Measurements from ENCODE around the gene GABPB2.

GABPB2 gene

DNA sequence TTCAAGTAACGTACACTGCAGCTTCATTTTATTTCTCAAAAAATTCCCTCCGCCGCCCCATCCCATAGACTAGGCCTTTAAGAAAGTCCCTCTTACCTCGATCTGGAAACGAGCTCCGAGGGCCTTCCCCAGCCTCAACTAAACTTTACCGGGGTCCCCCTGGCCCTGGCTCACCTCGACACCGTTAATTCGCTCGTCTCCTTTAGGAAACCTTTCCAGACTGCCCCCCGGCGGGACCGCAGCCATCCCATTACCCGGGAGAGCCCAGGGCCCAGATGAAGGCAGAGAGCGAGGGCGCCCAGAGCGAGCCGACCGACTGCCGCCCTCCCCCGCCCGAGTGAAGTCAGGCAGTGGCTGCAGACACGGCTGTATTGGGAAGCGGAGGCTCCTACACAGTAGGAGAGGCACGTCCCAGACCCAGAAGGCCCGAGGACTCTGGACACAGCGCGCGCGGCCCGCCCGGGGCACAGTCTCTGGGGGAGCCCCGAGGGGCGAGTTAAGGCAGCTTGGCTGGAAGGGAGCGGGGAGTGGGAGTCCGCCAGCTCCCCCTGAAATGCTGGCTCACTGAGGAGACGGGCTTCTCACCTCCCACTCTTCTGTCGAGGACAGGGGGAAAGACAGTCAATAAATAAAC lies 61.3 kb downstream of the GABPB2 start:
- H3K9me3 ChIP-seq (ENCODE audit: control insufficient read depth, insufficient read depth, low read length) = no peaks in the 10 kb centered on the region
- no peak for DNase-seq (ENCODE audit: low read depth, low spot score)
- H3K36me3 ChIP-seq (ENCODE audit: control insufficient read depth, insufficient read depth, low read length) = peaks cover 5% of the 10 kb centered on the region
- no peaks in the 10 kb centered on the region for H3K27me3 ChIP-seq (ENCODE audit: control insufficient read depth, insufficient read depth, low read length)
- peak overlapping the region; percentile 51; the same call in 1 of the 2 replicates for H3K4me3 ChIP-seq (ENCODE audit: low read length)
- no CpG with 5 or more reads among the region's 39 CpGs for WGBS (ENCODE audit: insufficient coverage, insufficient read length)
- peaks cover 5% of the 10 kb centered on the region for H3K4me1 ChIP-seq (ENCODE audit: control insufficient read depth, insufficient read depth, low read length)
- H3K27ac ChIP-seq (ENCODE audit: low read length) = no peak overlapping the region

DNA sequence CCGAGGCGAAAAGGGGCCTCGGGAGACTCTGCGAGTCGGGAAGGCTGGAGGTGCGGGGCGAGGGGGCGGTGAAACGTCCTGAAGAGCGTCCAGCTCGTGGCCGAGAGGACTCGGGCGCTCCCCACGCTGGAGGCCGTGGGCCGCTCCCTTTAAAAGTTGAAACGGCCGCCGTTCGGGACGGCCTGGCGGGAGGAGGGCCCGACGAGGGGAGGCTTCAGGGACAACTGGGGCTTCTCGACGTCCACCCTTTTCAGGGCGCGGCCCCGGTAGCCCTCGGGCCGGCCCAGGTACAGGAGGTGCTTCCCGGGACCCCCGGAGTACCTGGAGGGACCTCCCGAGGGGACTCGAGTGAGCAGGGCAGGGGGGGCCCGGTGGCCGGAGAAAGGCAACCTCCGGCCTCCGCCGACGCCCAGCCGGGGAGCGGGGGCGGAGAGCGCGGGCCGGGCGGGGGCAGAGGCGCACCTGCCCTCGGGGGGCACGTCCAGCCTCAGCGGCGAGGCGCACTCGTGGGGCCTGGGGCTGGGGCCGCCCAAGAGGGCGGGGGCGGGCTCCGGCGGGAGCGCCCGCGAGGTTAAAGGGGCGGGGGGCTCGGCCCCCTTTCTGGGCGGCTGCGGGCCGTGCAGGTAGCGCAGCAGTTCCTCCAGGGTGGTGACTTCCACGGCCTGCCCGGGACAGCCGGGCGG lies 61.9 kb downstream of the GABPB2 start:
- Histone ChIP-seq H3K9me3 (ENCODE audit: control insufficient read depth, insufficient read depth, low read length) (no peaks in the 10 kb centered on the region), H3K4me3 (ENCODE audit: low read length) (peak overlapping the region; percentile 51), H3K4me1 (ENCODE audit: control insufficient read depth, insufficient read depth, low read length) (peaks cover 5% of the 10 kb centered on the region), H3K36me3 (ENCODE audit: control insufficient read depth, insufficient read depth, low read length) (peaks cover 5% of the 10 kb centered on the region), H3K27me3 (ENCODE audit: control insufficient read depth, insufficient read depth, low read length) (no peaks in the 10 kb centered on the region), H3K27ac (ENCODE audit: low read length) (no peak overlapping the region)
- WGBS (ENCODE audit: insufficient coverage, insufficient read length) = no CpG with 5 or more reads among the region's 74 CpGs
- DNase-seq (ENCODE audit: low read depth, low spot score) = no peak

DNA sequence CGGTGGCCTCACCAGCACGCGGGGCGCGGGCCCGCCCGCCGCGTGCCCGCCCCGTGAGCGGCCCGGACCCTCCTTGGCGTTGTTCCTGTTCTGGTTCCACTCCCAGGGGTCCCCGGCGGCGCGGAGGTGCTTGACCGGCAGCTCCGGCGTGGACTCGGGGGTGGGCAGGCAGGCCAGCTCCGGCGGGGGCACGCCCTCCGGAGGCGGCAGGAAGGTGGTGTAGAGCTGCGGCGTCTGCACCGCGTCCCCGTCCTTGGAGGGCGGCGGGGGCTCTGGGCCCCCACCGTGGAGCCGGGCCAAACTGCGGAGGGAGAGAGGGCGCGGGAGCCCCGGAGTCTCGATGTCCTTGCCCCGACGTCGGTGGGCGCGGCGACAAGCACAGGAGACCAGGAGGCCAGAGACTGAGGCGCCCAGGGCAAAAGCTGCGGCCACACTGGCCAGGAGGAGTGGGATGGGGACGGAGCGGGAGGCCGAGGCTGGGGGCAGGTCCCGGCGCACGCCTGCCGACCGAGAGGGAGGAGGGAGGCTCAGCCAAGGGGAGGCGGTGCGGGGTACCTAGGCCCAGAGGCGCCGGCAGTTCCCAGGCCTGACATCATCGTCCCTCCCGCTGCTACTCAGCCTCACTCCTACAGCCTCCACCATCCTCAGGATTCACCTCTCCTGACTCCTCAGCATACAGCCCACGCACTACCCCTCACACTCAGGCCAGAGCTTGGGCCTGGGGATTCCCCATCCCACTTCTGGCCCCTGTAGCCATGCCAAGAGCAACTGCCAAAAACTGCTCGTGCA lies 62.7 kb downstream of the GABPB2 start:
- H3K27ac ChIP-seq (ENCODE audit: low read length) = no peak overlapping the region
- H3K4me3 ChIP-seq (ENCODE audit: low read length) = peak overlapping the region; percentile 51
- H3K9me3 ChIP-seq (ENCODE audit: control insufficient read depth, insufficient read depth, low read length) = no peaks in the 10 kb centered on the region
- DNase-seq (ENCODE audit: low read depth, low spot score) = no peak
- H3K4me1 ChIP-seq (ENCODE audit: control insufficient read depth, insufficient read depth, low read length) = peaks cover 5% of the 10 kb centered on the region
- no peaks in the 10 kb centered on the region for H3K27me3 ChIP-seq (ENCODE audit: control insufficient read depth, insufficient read depth, low read length)
- WGBS (ENCODE audit: insufficient coverage, insufficient read length) = no CpG with 5 or more reads among the region's 65 CpGs
- peaks cover 5% of the 10 kb centered on the region for H3K36me3 ChIP-seq (ENCODE audit: control insufficient read depth, insufficient read depth, low read length)

DNA sequence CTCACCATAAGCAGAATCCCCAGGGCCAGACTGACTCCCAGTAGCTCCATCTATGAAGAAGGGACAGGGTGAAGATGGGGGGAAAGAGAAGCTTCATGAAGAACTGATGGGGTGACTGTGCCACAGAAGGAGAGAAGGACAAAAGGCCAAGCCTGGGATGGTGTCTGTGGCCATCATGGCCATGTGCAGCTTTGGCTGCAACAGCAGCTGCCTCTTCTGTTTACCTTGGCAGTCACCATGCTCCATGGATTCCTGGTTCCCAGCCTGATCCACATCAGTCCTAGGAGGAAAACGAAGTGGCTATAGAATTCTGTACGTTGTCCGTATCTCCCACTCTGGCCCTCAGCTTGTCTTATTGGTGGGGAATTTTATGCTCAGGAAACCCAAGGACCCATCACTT lies 63.8 kb downstream of the GABPB2 start:
- DNase-seq (ENCODE audit: low read depth, low spot score) = no peak
- Histone ChIP-seq H3K36me3 (ENCODE audit: control insufficient read depth, insufficient read depth, low read length) (peaks cover 5% of the 10 kb centered on the region), H3K27ac (ENCODE audit: low read length) (no peak overlapping the region), H3K9me3 (ENCODE audit: control insufficient read depth, insufficient read depth, low read length) (no peaks in the 10 kb centered on the region), H3K4me1 (ENCODE audit: control insufficient read depth, insufficient read depth, low read length) (peaks cover 5% of the 10 kb centered on the region), H3K4me3 (ENCODE audit: low read length) (no peak overlapping the region), H3K27me3 (ENCODE audit: control insufficient read depth, insufficient read depth, low read length) (no peaks in the 10 kb centered on the region)
- WGBS (ENCODE audit: insufficient coverage, insufficient read length) = no CpG with 5 or more reads among the region's 3 CpGs

DNA sequence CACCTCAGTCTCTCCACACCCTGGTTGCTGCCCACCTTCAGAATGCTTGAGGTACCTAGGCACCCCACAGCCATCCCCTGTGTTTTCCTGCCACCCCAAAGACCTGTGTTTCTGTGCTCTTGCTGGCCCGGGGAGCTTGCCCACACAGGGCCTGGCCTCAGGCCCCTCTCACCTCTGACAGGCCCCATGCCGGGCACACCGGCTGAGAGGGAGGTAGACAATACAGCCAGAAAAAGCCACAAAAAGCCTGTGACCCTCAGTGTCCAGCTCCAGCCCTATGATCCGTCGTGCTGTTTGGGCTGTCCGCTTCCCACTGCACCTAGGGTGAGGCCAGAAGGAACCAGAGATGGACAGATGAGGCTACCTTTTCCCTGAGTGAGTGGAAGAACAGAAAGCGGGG lies 64.4 kb downstream of the GABPB2 start:
- no CpG with 5 or more reads among the region's 7 CpGs for WGBS (ENCODE audit: insufficient coverage, insufficient read length)
- no peaks in the 10 kb centered on the region for H3K27me3 ChIP-seq (ENCODE audit: control insufficient read depth, insufficient read depth, low read length)
- peaks cover 5% of the 10 kb centered on the region for H3K36me3 ChIP-seq (ENCODE audit: control insufficient read depth, insufficient read depth, low read length)

DNA sequence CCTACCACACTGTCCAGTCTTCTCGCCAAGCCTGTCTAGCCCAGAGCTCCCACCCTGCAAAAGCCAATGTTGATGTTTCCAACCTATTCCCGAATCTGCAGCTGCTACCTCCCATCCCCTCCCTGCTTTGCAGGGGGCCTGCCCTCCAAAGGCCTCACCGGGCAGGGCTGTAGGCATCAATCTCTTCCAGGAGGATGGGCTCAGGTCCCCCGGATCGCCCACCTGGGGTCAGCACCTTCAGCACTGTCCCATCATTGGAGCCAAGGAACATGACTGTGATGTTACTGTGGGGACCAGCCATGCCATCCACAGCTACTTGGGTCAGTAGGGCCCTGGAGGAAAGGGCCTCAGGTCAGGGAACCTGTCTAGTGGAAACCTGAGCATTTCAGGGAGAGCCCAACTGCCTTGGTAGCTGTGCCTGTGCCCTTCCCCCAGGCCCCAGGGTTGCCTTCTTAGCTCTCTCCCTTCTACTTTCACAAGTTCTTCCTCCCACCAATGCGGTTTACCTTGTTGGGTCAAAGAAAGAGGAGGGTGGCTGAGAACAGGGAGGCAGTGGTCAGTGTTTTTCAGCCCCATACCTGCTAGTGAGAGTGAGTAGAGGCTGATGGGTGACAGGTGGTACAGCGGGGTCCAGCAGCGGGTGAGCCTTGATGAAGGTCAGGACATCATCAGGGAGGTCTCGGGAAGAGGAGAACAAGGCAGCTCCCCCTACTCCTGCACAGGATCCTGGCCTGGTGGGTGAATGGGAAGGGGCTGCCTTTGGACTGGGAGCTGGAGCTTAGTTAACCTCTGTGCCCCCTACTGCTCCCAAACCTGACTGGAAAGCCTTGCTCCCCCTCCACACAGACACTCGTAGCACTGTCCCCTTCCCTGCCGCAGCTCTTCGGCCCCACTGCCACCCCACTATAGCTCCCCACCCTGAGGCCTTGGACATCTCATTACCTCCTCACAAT lies 65.1 kb downstream of the GABPB2 start:
- Histone ChIP-seq H3K4me1 (ENCODE audit: control insufficient read depth, insufficient read depth, low read length) (peaks cover 5% of the 10 kb centered on the region), H3K9me3 (ENCODE audit: control insufficient read depth, insufficient read depth, low read length) (no peaks in the 10 kb centered on the region), H3K27ac (ENCODE audit: low read length) (no peak overlapping the region), H3K27me3 (ENCODE audit: control insufficient read depth, insufficient read depth, low read length) (no peaks in the 10 kb centered on the region), H3K4me3 (ENCODE audit: low read length) (no peak overlapping the region), H3K36me3 (ENCODE audit: control insufficient read depth, insufficient read depth, low read length) (peaks cover 5% of the 10 kb centered on the region)
- no peak for DNase-seq (ENCODE audit: low read depth, low spot score)
- no CpG with 5 or more reads among the region's 12 CpGs for WGBS (ENCODE audit: insufficient coverage, insufficient read length)

More for the DNA sequence above, 64.4 kb downstream of the GABPB2 start:
- no peak for DNase-seq (ENCODE audit: low read depth, low spot score)
- H3K4me3 ChIP-seq (ENCODE audit: low read length) = no peak overlapping the region
- H3K27ac ChIP-seq (ENCODE audit: low read length) = no peak overlapping the region
- H3K4me1 ChIP-seq (ENCODE audit: control insufficient read depth, insufficient read depth, low read length) = peaks cover 5% of the 10 kb centered on the region
- H3K9me3 ChIP-seq (ENCODE audit: control insufficient read depth, insufficient read depth, low read length) = no peaks in the 10 kb centered on the region

DNA sequence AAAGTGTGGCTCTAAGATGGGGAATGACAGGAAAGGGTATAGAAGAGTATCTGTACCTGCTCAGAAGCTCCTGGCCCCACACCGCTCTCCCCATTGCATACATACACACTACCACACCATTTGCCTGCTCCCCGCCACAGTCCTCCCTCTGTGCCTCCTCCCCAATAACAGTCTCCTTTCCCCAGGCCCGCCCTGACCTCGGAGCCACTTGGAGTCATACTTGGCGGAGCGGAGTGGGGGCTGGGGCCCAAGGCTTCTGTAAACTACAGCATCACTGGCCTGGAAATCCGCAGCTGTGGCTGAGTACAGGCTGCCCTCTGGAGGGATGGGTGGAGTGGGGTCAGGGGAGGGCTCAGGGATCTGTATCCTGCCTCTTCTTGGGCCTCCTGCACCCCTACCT lies 67.2 kb downstream of the GABPB2 start:
- no peak for DNase-seq (ENCODE audit: low read depth, low spot score)
- H3K27ac ChIP-seq (ENCODE audit: low read length) = no peak overlapping the region
- H3K27me3 ChIP-seq (ENCODE audit: control insufficient read depth, insufficient read depth, low read length) = no peaks in the 10 kb centered on the region

DNA sequence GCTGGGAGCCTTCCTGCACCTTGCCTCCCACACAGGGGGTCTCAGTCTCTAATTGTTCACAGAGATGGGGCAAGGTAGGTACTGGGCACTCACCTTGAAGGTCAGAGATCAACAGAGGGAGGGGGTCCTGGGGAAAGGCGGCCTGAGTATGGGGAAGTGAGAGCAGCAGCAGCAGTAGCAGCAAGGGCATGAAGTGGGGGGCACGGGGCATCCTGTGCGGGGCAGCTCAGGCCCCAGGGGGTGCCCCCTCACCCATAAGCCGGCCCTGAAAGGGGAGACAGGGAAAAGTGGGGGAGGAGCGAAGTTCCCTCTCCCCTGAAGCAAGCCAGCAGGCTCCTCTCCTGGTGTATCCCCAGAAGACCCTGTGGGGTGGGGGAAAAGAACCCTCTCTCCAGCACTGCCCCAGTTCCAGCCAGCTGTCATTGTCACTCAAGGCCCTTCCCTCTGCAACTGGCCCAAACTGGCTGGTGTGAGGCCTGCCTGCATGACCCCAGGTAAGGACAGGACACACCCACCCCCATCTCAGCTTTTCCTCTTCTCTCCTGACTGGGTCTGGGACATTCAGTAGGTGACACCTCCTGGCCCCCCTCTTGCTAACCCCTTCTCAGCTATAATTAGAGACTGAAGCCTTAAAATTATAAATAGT lies 72.0 kb downstream of the GABPB2 start:
- no peaks in the 10 kb centered on the region; the same call in 1 of the 2 replicates for H3K27me3 ChIP-seq (ENCODE audit: control insufficient read depth, insufficient read depth, low read length)
- no CpG with 5 or more reads among the region's 5 CpGs for WGBS (ENCODE audit: insufficient coverage, insufficient read length)
- H3K27ac ChIP-seq (ENCODE audit: low read length) = no peak overlapping the region
- H3K4me1 ChIP-seq (ENCODE audit: control insufficient read depth, insufficient read depth, low read length) = peaks cover 8% of the 10 kb centered on the region
- H3K9me3 ChIP-seq (ENCODE audit: control insufficient read depth, insufficient read depth, low read length) = no peaks in the 10 kb centered on the region
- H3K4me3 ChIP-seq (ENCODE audit: low read length) = no peak overlapping the region
- no peaks in the 10 kb centered on the region for H3K36me3 ChIP-seq (ENCODE audit: control insufficient read depth, insufficient read depth, low read length)
- no peak for DNase-seq (ENCODE audit: low read depth, low spot score)

More for the DNA sequence above, 67.2 kb downstream of the GABPB2 start:
- WGBS (ENCODE audit: insufficient coverage, insufficient read length) = no CpG with 5 or more reads among the region's 7 CpGs
- Histone ChIP-seq H3K36me3 (ENCODE audit: control insufficient read depth, insufficient read depth, low read length) (peaks cover 5% of the 10 kb centered on the region), H3K4me1 (ENCODE audit: control insufficient read depth, insufficient read depth, low read length) (peaks cover 4% of the 10 kb centered on the region), H3K9me3 (ENCODE audit: control insufficient read depth, insufficient read depth, low read length) (no peaks in the 10 kb centered on the region), H3K4me3 (ENCODE audit: low read length) (no peak overlapping the region)

DNA sequence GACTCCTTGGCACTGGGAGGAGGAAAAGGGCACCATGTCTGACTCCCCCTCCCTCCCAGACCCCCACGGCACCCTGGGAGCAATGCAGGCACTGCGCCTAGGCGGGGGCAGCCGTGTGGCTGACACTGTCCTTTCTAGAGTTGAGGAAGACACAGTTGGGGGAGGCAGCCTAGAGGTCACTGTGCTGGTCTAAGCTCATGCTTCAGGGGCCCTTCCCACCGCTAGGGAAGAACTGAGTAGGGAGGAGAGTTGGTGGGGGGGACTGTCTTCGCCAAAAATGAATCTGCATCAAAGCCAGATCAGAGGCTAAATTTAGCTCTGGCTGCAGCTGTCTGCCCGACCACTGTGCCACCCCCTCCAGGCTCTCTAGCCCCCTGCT lies 72.5 kb downstream of the GABPB2 start:
- no peaks in the 10 kb centered on the region for H3K36me3 ChIP-seq (ENCODE audit: control insufficient read depth, insufficient read depth, low read length)
- peaks cover 8% of the 10 kb centered on the region for H3K4me1 ChIP-seq (ENCODE audit: control insufficient read depth, insufficient read depth, low read length)
- H3K27ac ChIP-seq (ENCODE audit: low read length) = no peak overlapping the region
- no peaks in the 10 kb centered on the region; the same call in 1 of the 2 replicates for H3K27me3 ChIP-seq (ENCODE audit: control insufficient read depth, insufficient read depth, low read length)
- no CpG with 5 or more reads among the region's 7 CpGs for WGBS (ENCODE audit: insufficient coverage, insufficient read length)
- no peaks in the 10 kb centered on the region for H3K9me3 ChIP-seq (ENCODE audit: control insufficient read depth, insufficient read depth, low read length)
- DNase-seq (ENCODE audit: low read depth, low spot score) = no peak
- H3K4me3 ChIP-seq (ENCODE audit: low read length) = no peak overlapping the region
